GM19463 (cell line): Measurements from ENCODE around the gene ACER2.

Source experiments
- ATAC-seq: cut with Tn5 transposase; IDR thresholded peaks from one replicate; pipeline ENCODE4 v1.9.1; 2021; ENCODE audit warnings: mild to moderate bottlenecking, moderate library complexity; ENCODE audit not compliant: unreplicated experiment

ACER2 gene

GRCh38 chr9:19481971-19482404 is 73.2 kb downstream of the ACER2 start:
- no peak for ATAC-seq

GRCh38 chr9:19484699-19485098 is 75.9 kb downstream of the ACER2 start:
- no peak for ATAC-seq

GRCh38 chr9:19485193-19485592 is 76.4 kb downstream of the ACER2 start:
- ATAC-seq: no peak

DNA sequence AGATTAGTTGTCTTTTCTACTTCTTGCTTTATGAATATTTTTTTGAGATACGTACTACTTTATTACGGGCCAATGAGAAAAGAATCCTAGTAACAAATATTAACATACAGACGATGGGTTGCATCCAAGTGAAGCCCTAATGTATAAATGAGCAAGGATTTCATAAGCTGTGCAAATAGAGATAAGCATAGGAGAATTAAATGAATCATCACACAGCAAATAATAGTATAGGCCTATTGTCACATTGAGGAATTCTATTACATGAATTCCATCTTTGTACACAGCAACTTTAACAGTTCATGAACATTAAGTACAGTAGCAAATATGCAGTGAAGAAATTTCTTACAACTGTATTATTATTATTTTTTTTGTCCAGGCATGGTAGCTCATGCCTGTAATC is 78.0 kb downstream of the ACER2 start:
- ATAC-seq: no peak

DNA sequence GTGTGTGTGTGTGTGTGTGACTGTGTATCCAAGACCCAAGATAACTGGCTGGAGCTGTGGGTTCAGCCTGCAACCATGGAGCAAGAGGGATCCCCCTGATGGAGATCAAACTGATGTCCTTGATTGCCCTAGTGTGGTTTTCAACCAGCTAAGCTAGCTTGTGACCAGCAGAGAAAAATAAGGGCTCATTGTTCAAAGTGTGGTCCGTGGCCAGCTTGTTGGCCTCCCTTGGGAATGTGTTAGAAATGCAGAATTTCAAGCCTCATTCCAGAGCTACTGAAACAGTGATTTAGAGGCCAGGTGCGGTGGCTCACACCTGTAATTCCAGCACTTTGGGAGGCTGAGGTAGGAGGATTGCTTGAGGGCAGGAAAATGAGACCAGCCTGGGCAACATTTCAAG is 79.9 kb downstream of the ACER2 start:
- no peak for ATAC-seq

- no peak for ATAC-seq
Observed at GRCh38 chr9:19490269-19490668, 81.5 kb downstream of the ACER2 start.

- no peak for ATAC-seq
Observed at GRCh38 chr9:19490828-19491227, 82.0 kb downstream of the ACER2 start.

DNA sequence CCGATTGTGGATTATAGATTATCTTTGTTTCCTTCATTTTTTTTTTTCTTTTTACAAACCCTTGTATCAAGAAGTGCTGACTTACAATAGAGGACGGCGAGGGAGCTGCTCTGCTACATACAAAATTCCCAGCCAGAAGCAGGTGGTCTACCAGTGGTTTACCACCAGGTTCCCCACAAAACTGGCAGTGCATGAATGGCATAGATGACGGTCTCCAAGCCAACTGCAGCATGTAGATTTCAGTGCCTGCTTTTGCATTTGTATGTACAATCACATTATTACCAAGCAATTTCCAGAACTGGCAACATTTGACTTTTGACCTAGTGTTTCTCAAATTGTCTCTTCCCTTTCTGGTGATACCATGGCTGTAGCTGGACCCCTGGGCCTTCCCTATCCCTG is 84.0 kb downstream of the ACER2 start:
- ATAC-seq: no peak

DNA sequence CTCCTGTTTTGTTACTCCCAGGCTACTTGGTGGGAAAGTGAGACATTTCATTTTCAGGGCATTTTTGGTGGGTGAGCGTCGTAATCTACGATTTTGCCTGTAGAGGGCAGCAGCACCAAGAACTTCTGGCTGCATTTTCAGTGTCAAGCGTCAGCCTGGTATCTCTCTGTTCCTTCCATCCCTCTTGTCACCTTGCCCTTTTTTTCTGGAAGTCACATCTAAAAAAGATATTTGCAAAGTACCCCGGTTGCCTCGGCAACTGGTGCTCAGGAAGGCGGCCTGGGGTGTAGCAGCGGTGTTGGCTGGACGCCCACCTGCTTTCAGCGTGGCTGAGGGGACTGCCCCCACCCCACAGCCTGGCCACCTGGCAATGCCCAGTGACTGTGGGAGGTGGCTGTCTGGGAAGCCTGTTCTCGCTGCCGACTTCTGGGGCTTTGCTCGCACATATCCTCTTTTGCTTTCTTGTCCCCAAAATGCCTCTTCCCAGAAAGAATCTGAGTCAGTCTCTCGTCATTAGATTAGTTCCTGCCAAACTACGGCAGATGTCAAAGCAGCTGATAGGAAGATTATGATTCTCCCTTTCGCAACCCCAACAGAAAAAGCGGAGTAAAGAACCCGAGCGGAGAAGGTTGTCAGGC is 84.5 kb downstream of the ACER2 start:
- peak; percentile 72 for ATAC-seq

DNA sequence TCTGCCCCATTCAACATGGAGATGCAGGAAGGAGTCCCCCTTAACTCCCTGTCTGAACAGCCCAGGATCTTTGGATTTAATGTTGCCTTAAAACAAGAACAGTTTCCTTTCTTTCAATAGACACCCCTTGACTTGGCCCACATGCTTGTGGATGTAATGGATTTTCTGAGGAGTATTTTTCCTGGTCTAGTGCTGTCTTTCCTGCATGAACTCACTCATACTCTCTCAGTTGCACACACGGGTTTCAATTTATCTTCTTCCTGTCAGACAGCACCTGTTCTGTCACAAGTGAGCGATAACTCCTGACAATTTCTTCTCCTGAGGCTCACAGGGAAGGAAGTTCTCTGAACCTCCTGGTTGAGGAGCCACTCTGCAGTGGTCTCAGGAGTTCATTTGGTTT is 85.1 kb downstream of the ACER2 start:
- ATAC-seq: no peak

DNA sequence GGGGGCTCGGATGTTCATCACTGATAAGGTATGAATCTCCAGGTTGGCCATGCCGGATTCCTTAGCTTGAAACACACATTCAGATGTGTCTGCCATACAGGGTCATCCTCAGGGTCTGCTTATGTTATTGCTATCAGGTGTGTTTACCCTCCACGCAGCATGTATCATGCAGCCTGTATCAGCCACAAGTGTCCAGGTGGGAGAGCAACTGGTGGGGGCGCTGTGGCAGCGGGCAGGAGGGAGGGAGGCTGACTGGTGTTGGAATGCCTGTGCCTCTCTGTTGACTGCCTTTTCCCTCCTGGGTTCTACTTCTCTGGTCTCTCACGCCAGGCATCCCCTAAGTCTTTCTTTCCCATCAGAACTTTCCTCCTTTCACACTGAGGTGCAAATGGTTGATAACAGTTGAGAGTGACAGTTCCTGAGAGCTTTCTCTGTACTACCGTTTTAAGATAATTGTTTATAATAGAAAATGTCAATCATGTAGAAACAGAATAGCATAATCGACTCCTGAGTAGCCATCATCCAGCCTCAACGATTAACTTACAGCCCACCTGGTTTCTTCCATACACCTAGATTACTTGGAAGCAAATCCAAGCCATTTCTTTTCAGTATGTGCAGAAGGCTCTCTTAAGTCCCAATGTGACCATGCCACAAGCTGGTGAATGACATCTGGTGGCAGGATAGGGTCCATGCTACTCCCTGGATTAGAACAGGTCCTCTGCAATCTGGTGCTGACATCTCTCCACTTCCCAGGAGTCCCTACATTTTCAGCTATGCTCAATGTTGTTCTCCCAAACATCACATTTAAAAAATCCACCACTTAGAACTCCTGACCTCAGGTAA is 86.6 kb downstream of the ACER2 start:
- ATAC-seq: no peak

- ATAC-seq: no peak
Observed at GRCh38 chr9:19496321-19497050, 87.7 kb downstream of the ACER2 start.

GRCh38 chr9:19497276-19497675 is 88.5 kb downstream of the ACER2 start:
- no peak for ATAC-seq

- no peak for ATAC-seq
Observed at GRCh38 chr9:19498015-19498414, 89.2 kb downstream of the ACER2 start.
